GM18499 (cell line): ENCODE measurements around the gene GARIN3.
"Not testable (repeated sequence)": the region's sequence is repeated elsewhere in the genome, so short reads cannot be mapped to it uniquely, and the experiment has no call there.

ENCODE experiments used
- ATAC-seq: cut with Tn5 transposase; IDR thresholded peaks from one replicate; pipeline ENCODE4 v1.9.1; 2021; ENCODE audit warnings: moderate number of reproducible peaks; ENCODE audit not compliant: insufficient read depth, unreplicated experiment

GARIN3 gene

GRCh38 chr5:157186309-157187045, 20.4 kb upstream of the GARIN3 start:
- no peak for ATAC-seq

DNA sequence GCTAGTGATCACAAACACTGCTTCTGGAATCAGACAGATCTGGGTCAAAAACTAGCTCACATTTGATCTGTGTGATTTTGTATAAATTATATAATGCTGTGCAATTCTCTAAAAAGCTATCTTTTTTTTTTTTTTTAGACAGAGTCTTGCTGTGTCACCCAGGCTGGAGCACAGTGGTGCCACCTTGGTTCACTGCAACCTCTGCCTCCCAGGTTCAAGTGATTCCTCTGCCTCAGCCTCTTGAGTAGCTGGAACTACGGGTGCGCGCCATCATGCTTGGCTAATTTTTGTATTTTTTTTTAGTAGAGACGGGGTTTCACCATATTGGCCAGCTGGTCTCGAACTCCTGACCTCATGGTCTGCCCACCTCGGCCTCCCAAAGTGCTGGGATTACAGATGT, 19.1 kb upstream of the GARIN3 start:
- ATAC-seq, result not testable (repeated sequence)

DNA sequence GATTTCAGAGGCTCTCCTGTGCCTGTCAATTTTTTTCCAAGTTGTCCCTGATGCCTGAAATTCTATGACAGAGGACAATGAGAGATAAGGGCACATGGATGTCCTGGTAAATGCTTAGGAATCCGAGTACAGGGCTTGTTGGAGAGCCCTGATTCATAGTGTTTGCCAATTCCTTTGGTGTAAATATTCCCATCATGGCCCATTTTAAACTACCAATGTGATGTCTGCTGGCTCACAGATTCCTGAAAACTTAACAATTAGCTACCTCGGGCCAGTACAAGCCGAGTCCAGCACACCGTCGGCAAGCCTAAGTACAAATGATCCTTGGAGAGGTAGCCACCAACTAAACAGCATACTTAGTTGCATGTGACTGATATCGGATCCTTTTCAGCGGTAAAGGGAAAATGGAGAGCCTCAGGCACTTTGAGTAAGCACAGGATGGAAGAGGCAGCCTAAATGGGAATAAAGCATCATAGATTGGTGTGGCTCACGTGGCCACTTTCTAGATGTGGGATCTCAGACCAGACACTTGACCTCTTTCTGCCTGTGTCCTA, 18.1 kb upstream of the GARIN3 start:
- ATAC-seq, result no peak

DNA sequence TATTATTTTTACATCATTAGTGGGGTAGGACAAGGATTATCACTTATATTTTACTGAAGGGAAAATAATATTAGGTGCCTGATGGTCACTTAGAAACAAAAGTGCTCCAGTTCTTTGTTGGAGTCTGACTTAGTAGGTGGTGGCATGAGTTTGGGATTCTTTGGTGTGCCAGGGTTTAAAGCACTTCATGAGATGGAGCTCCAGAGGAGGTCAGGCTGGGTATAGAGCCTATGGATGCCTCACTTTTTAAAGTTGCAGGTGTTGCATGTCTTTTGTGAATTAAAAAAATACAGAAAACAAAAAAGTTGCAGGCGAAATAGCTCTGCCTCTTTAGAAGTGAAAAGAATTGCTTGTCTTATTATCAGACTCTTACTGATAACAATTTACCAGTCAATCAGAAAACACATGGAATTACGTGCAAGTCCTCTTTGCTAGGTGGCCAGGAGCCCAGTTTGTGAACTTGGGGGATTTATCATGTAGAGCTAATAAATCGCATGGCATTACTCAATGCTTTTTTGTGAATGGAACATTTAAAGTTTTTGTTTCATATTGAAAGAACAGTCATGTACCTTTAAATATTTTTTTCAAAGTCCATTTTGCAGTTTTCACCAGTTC, 16.2 kb upstream of the GARIN3 start:
- no peak for ATAC-seq

DNA sequence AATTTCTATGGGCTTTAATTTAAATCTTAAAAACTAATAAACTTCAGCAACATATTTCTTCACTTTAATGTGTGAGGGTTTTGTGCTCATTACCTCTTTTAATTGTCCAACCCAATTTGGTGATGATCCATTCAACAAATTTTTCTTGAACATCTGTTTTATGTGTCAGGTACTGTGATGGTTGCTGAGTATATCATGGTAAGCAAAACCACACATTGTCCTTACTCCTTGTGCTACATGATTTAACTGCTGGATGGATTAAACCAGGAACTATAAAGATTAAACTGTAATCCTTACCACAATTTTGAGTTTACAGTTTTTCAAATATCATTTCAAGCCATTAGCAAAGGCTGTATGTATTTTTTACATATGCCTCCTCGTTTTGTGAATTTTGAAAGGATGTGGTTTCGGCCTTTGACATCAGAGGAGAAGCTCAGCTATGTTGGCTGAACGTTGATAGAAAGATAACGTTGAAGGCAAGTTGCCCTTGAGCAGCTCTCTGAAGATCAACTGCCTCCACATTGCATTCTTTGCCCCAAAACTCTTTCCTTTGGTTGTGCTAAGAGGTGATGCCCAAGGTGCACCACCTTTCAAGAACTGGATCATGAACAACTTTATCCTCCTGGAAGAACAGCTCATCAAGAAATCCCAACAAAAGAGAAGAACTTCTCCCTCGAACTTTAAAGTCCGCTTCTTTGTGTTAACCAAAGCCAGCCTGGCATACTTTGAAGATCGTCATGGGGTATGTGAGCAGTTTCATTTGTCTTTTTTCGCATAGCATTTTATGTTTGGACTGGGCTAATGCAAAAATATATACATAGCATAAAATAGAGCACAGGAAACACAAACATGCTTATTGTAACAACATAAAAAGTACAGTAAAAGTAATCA, 14.6 kb upstream of the GARIN3 start, which contains the start of gene ITK:
TSS of gene ITK (plus strand) at position 467 of the 891 bp plus-strand sequence. CDS start at position 605, 138 bp downstream.
- ATAC-seq, result no peak

DNA sequence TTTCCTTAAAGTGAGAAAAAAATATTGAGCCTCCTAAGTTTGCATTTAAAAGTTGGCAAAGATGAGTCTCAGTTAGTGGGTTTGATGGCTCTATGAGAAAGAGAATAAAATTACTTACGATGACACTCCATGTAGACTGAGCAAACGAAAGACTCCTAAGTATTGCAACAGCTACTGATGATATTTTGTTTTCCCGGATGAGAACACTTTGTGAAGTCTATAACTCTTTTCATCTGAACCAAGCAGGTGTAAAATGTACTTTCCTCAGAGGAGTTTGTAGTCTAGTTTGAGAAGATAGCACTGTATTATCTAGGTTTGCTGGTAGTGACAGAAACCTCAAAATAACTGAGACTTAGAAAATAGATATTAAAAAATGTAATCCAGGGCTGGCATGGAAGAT, 12.9 kb upstream of the GARIN3 start:
- ATAC-seq, result no peak

DNA sequence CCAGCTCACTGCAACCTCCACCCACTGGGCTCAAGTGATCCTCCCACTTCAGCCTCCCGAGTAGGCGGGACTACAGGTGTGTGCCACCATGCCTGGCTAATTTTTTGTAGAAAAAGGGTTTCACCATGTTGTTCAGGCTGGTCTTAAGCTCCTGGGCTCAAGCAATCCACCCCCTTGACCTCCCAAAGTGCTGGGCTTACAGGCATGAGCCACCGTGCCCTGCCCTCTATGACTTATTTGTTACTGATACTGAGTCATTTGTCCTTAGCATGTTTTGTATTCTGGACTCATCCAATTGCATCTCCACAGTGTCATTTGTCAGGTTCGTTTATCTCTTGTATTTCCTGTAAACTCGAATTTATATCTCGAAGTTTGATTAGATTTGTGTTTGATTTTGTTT, 11.9 kb upstream of the GARIN3 start:
- ATAC-seq, result no peak

GRCh38 chr5:157175071-157175612, 9.1 kb upstream of the GARIN3 start:
- no peak for ATAC-seq

GRCh38 chr5:157172403-157172802, 6.3 kb upstream of the GARIN3 start:
- peak; percentile 98 for ATAC-seq

GRCh38 chr5:157168286-157168685, 2.2 kb upstream of the GARIN3 start:
- ATAC-seq, result no peak

DNA sequence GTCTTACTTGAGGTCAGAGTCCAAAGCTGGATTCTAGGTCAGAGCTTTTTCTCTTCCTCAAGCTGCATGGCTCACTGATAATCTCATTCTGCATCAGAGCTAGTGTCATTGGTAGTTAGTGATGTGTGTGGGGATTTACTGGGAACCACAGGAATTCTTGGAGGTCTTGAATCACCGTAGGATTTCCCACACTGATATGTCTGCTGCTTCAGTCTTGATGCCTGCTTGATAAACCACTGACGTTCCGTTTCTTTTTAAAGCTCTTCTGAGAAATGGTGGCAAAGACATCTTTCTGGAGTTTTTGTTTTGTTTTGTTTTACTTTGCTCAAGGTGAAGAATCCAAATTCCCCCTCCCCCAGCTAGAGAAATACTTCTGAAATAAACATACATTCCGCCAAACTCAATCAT, 1.2 kb upstream of the GARIN3 start:
- no peak for ATAC-seq

GRCh38 chr5:157165668-157166067, 396 bp downstream of the GARIN3 start:
- no peak for ATAC-seq

GRCh38 chr5:157165261-157165660, 803 bp downstream of the GARIN3 start:
- ATAC-seq, result no peak

DNA sequence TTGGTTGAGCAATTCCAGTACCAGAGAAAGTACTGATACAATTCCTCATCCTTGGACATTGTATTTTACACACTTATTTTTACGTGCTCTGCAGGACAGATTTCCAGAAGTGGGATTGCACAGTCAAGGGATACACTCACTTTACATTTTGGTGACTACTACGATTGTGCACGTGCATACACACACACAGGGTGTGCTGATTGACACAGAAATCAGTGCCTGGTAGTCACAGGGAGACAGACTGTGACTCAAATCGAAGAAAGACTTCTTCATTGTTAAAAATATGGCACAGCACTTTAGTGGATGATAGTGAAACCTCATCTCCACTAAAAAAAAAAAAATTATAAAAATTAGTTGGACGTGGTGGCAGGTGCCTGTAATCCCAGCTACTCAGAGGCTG, 1.5 kb downstream of the GARIN3 start:
- no peak for ATAC-seq

DNA sequence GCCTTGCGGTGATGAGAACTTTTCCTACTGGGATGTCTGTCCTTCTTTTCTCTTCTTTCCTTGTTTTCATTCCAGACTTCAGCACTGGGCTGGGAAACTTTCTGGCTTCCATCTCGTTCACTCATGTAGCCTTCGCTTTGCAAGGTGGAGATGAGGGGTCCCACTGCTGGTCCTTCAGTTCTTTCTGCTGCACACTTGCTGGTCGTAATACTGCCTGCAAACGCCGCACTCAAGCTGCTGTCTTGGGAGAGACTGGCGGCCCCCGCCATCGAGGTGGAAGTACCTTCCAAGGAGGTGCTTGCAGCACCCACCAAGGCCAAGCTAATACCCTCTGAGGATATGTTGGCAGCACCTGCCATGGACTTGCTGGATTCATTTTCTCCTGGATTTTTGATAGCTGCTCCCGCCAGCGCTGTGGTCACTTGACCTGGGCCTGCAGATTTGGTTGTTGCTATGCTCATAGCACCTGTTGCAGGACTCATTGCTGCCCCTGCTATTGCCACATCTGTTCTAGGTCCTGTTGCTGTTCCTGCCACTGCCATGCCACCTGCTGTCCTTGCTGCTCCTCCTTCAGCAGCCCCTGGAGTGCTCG, 3.0 kb downstream of the GARIN3 start:
- no peak for ATAC-seq

DNA sequence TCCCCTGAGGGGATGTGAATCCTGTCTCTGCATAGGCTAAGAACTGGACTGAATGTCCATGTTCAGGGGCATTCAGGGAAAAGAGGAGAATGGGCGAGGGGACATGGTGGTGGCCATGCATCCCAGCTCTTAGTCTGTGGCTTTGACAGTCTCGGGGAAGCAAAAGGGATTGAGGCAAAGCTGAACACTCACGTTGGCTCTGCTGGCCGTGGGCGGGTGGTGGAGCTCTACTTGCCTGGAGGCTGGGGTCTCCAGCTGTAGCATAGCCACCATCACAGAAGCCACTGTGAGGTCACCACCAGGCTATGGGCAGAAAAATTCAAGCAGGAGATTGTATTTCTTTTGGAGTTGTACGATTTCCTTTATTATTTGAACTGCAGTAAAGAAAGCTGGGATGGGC, 4.1 kb downstream of the GARIN3 start:
- no peak for ATAC-seq

DNA sequence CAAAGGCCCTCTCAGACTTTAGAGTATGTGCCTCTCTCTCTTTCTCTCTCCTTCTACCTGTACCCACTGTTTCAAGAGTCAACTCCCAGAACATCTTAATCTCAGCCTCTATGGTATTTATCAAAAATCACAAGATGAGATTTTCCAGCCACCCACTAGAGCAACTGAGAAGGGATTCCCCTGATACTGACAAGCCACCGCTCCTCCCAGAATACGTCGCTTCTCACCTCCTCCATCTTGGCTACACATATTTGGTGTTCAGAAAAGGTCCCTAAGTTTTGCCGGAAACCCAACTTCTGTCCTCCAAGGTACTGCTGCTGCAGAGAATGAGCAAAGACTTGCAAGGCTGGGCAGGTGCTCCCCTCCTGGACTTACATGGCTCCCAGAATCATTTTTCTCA, 6.1 kb downstream of the GARIN3 start:
- no peak for ATAC-seq

GRCh38 chr5:157159209-157159751, 6.8 kb downstream of the GARIN3 start:
- ATAC-seq, result no peak

DNA sequence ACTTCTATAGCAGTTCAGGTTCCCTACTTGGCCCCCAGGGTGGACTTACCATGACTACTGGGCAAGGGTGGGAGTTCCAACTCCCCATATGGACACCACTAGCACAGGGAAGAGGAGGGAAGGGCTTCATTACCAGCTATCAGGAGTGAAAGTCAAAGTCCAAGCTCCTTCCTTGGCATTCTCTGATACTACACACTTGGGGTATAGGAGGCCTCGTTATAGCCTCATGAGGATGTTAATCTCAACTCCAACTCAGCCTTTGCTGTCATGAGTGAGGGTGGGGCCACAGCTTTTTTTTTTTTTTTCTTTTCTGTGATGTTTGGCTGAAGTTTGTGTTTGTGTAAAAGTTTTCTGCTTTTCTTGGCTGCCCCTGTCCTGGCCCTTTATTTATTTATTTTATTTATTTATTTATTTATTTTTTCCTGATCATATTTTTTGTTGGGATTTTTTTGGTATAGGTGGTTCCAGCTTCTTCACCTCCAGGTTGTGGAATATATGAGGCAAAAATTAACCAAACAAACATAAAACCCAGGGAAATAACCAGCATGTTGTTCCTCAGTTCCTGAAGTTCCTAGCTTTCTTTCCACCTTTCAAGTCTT, 8.7 kb downstream of the GARIN3 start:
- no peak for ATAC-seq
